Chondrocyte (in vitro differentiated cells): ENCODE data around the gene METTL27. TPM values are rescaled to one million over a fixed set of nuclear protein-coding genes. Genes with fewer than 3 reads are reported as not detected.
"Not testable (repeated sequence)": the region's sequence is repeated elsewhere in the genome, so short reads cannot be mapped to it uniquely, and the experiment has no call there.

Source experiments
- DNase-seq: peaks from one replicate; pipeline ENCODE4 v3.0.0; 2021; ENCODE audit warnings: mixed read lengths, low spot score
- H3K27ac Mint-ChIP-seq: one replicate; pipeline ENCODE4 v1.8.0; 2021; ENCODE audit warnings: mild to moderate bottlenecking, moderate library complexity, mixed read lengths; ENCODE audit not compliant: unreplicated experiment
- H3K27me3 Mint-ChIP-seq: 2 replicates; pipeline ENCODE4 v1.8.0; 2021; ENCODE audit warnings: low read depth, mixed read lengths
- H3K36me3 Mint-ChIP-seq: 2 replicates; pipeline ENCODE4 v1.8.0; 2021; ENCODE audit warnings: low read depth, mixed read lengths
- H3K4me1 Mint-ChIP-seq: 2 replicates; pipeline ENCODE4 v1.8.0; 2021; ENCODE audit warnings: low read depth, mild to moderate bottlenecking, mixed read lengths
- H3K4me3 Mint-ChIP-seq: one replicate; pipeline ENCODE4 v1.8.0; 2021; ENCODE audit warnings: mild to moderate bottlenecking, moderate library complexity, mixed read lengths; ENCODE audit not compliant: unreplicated experiment
- H3K9me3 Mint-ChIP-seq: 2 replicates; pipeline ENCODE4 v1.8.0; 2021; ENCODE audit warnings: low read depth, mixed read lengths
- CTCF ChIP-seq: fragments of 200-600 bp; sonication (generic); IDR thresholded peaks from 2 replicates; pipeline ENCODE4 v1.5.0; 2021; ENCODE audit warnings: antibody characterized with exemption, mild to moderate bottlenecking, moderate library complexity
- total RNA-seq: library from RNA; stranded (reverse); gene quantifications from 3 replicates; pipeline ENCODE4 v1.2.1, GENCODE V29; 2021

Gene METTL27
- total RNA-seq, 1 donor from 2014 or later: 0.99 TPM

DNA sequence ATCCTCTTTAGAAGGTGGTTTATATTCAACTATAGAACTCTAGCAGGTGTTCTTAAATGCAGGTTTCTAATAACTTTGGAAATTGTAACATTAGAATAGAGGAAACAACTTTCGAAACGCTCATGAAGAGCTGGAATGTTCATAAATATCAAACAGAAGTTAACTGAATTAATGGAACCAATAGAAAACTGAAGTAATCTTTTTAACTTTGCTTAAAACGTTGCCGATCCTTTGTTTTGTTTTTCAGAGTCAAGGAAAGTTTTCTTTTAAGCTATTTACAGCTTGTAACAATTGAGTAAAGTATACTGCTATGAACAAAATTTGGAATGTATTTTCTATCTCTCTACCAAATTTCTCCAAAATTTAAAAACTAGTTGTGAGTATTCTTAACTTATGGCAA is 53.3 kb downstream of the METTL27 start:
- Mint-ChIP-seq H3K27me3 (no peaks in the 10 kb centered on the region), H3K27ac (no peak overlapping the region), H3K4me3 (no peak overlapping the region), H3K36me3 (no peaks in the 10 kb centered on the region), H3K9me3 (no peaks in the 10 kb centered on the region), H3K4me1 (no peaks in the 10 kb centered on the region)
- TF ChIP-seq CTCF: no peak
- DNase-seq: no peak

GRCh38 chr7:73787786-73788048 is 54.6 kb downstream of the METTL27 start:
- not testable (repeated sequence) for H3K36me3 Mint-ChIP-seq, H3K4me3 Mint-ChIP-seq, H3K9me3 Mint-ChIP-seq, H3K27ac Mint-ChIP-seq, H3K27me3 Mint-ChIP-seq, DNase-seq, H3K4me1 Mint-ChIP-seq

GRCh38 chr7:73786588-73786987 is 55.7 kb downstream of the METTL27 start:
- Mint-ChIP-seq H3K27ac (no peak overlapping the region), H3K4me1 (no peaks in the 10 kb centered on the region), H3K27me3 (no peaks in the 10 kb centered on the region), H3K36me3 (no peaks in the 10 kb centered on the region), H3K4me3 (no peak overlapping the region), H3K9me3 (peaks cover 4% of the 10 kb centered on the region)
- DNase-seq: no peak
- no peak for TF ChIP-seq CTCF

Other genes starting within 250 kb of the METTL27 start
- gene MLXIPL, start 218.0 kb downstream of the METTL27 start, total RNA-seq: not detected in 3 replicates
- 4.9 to 6.6 TPM (median 6.2 TPM) in 3 replicates for gene VPS37D, start 174.7 kb downstream of the METTL27 start, total RNA-seq
- gene DNAJC30, start 159.1 kb downstream of the METTL27 start, total RNA-seq: 9.5 to 15.2 TPM (median 10.2 TPM) in 3 replicates
- gene BUD23, start 158.9 kb downstream of the METTL27 start, total RNA-seq: 39.2 to 43.4 TPM (median 42.6 TPM) in 3 replicates
- 19.1 to 33.5 TPM (median 20.9 TPM) in 3 replicates for gene STX1A, start 122.8 kb downstream of the METTL27 start, total RNA-seq
- gene ABHD11, start 103.7 kb downstream of the METTL27 start, total RNA-seq: 11.2 to 15.3 TPM (median 15.0 TPM) in 3 replicates
- 0.32 TPM in 1 of 3 replicates, not detected in the others for gene CLDN3, start 72.2 kb downstream of the METTL27 start, total RNA-seq
- gene CLDN4, start 11.5 kb downstream of the METTL27 start, total RNA-seq: 0.35 to 0.80 TPM (median 0.51 TPM) in 3 replicates
- gene TMEM270, start 18.6 kb upstream of the METTL27 start, total RNA-seq: 0.25 TPM in 1 of 3 replicates, not detected in the others
- gene ELN, start 185.7 kb upstream of the METTL27 start, total RNA-seq: 8,224 to 15,554 TPM (median 15,093 TPM) in 3 replicates
- gene LIMK1, start 241.3 kb upstream of the METTL27 start, total RNA-seq: 39.1 to 46.5 TPM (median 41.5 TPM) in 3 replicates